Subcutaneous adipose tissue (tissue), 4 donors: ENCODE measurements around the gene MUC5B. TPM values are rescaled to one million over a fixed set of nuclear protein-coding genes. Genes with fewer than 3 reads are reported as not detected.

Experiments
- total RNA-seq, 4 donors: library from RNA; depleted of rRNA; stranded (reverse); fragments of >200 nt; gene quantifications; one replicate each; pipeline ENCODE4 v1.1.0, GENCODE V29; 2016
- TF ChIP-seq, protein P1 (sequence below): fragments of 450-650 bp; IDR thresholded peaks from one replicate; pipeline ENCODE4 v1.5.1; 2016; ENCODE audit warnings: low read depth, mild to moderate bottlenecking, control low read depth, antibody characterized with exemption, moderate library complexity

MUC5B gene
- total RNA-seq, 4 donors from 2014 or later = not detected

- TF ChIP-seq, protein P1, sequence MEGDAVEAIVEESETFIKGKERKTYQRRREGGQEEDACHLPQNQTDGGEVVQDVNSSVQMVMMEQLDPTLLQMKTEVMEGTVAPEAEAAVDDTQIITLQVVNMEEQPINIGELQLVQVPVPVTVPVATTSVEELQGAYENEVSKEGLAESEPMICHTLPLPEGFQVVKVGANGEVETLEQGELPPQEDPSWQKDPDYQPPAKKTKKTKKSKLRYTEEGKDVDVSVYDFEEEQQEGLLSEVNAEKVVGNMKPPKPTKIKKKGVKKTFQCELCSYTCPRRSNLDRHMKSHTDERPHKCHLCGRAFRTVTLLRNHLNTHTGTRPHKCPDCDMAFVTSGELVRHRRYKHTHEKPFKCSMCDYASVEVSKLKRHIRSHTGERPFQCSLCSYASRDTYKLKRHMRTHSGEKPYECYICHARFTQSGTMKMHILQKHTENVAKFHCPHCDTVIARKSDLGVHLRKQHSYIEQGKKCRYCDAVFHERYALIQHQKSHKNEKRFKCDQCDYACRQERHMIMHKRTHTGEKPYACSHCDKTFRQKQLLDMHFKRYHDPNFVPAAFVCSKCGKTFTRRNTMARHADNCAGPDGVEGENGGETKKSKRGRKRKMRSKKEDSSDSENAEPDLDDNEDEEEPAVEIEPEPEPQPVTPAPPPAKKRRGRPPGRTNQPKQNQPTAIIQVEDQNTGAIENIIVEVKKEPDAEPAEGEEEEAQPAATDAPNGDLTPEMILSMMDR = no peak
These were observed 11.0 kb upstream of the MUC5B start for GRCh38 chr11:1211838-1212237.

DNA sequence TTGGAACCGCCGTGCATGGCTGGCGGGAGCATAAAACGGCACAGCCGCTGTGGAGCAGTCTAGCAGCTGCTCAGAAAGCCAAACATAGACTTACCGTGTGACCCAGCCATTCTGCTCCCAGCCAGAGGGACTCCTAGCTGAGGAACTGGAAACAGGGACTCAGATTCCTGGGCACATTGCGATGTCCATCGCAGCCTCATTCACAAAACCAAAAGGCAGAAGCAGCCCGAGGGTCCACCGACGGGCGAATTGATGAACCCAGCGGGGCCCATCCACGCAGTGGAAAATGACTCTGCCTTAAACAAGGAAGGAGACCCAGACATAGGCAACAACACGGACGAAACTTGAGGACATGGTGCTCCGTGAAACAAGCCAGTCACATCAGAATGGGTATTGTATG is 5.7 kb upstream of the MUC5B start:
- TF ChIP-seq, protein P1 = no peak

DNA sequence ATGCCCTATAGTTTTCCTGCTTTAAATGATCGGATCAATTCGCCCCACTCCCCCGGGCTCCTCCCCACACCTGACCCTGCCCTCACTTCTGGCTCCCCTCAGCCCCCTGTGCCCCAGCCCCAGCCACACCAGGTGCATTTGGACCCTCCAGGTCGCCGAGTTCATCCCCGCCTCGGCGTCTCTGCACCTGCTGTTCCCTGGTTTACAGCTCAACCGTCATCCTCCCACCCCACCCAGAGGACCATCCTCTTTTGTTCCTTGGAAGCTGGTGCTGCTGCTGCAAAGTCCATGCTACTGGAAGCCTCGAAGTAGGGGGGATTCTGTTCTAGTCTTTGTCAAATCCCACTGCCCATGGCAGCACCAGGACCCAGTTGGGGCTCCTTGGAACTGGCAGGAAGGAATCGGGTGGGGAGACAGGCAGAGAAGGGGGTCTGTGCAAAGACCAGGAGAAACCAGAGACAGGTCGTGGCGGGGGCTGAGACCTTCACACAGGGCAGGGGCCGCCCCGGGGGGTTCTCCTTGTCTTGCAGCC is 4.5 kb upstream of the MUC5B start:
- TF ChIP-seq, protein P1 = no peak

DNA sequence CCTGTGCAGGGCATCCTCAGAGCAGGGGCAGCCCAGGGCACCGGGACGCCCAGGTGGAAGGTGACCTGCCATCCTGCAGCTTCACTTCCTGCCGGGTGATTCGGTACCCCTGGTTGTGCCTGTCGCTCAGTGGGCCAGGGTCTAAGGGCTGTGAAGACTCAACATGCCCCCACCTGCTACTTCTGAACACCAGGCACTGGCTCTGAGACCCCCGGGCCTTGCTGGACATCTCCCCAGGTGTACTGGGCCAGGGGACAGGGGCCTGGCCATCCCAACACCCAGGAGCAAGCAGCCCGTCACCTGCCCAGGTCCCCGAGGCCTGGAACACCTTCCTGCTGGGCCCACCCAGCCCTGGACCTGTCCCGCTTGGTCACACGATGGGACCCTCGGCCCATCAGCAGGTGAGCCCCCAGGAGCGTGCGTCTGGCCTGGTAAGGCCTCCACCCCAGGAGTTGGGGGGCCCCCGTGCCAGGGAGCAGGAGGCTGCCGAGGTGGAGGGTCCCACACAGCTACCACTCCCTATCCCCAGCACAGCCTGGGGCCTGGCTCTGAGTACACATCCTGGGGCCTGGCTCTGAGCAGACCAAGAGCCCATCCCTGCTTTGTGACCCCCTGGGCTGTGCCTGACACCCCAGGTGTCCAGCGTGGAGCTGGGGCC is 3.9 kb upstream of the MUC5B start:
- TF ChIP-seq, protein P1 = no peak

- TF ChIP-seq, protein P1 = no peak
These were observed 3.4 kb upstream of the MUC5B start for GRCh38 chr11:1219446-1219833.

DNA sequence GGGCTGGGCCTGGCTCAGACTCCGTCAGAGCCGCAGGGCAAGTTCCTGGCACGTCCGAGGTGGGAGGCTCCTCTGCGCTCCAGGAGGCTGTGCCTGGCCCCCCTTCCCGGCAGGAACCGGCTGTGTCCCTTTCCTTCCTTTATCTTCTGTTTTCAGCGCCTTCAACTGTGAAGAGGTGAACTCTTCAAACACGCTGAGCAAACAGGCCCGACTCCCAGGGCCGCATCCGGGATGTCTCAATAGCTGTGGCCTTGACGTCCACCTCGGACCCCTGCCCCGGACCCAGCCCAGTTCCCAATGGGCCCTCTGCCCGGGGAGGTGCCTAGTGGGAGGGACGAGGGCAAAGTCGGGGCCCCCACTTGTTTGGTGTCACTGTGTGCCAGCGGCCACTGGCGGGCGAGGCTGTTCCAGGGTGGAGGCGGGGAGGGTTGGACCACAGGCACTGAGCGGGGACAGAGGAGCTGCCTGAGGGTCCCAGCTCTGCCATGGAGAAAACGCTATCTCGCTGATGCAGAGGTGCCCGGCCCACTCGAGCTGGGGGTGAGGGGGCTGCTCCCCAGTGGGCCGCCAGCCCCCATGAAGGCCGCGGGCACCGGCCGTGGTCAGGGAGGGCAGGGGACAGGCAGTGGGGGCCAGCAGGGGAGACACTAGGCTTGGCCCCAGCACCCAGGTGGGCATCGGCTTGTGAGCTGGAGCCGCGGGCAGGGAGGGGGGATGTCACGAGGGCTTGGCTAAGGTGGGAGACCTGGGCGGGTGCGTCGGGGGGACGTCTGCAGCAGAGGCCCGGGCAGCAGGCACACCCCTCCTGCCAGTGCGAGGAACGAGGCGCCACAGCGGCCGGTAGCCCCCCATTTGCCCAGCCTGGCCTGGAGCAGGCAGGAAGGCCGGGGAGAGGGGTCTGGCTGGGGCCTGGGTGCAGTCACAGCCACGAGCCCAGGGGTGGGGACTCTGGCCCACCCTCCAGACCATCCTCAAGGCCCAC is 2.7 kb upstream of the MUC5B start:
- TF ChIP-seq, protein P1 = no peak
